Measurements from ENCODE around the gene AREG.

The AREG gene

GRCh38 chr4:74466242-74466641 lies 21.3 kb downstream of the AREG start:
- DNase-seq, result no peak

GRCh38 chr4:74471264-74471663 lies 26.3 kb downstream of the AREG start:
- no peak for DNase-seq

- DNase-seq, result no peak
These were observed 28.3 kb downstream of the AREG start for GRCh38 chr4:74473155-74473811.

- no peak for DNase-seq
These were observed 29.6 kb downstream of the AREG start for GRCh38 chr4:74474345-74475090.

DNA sequence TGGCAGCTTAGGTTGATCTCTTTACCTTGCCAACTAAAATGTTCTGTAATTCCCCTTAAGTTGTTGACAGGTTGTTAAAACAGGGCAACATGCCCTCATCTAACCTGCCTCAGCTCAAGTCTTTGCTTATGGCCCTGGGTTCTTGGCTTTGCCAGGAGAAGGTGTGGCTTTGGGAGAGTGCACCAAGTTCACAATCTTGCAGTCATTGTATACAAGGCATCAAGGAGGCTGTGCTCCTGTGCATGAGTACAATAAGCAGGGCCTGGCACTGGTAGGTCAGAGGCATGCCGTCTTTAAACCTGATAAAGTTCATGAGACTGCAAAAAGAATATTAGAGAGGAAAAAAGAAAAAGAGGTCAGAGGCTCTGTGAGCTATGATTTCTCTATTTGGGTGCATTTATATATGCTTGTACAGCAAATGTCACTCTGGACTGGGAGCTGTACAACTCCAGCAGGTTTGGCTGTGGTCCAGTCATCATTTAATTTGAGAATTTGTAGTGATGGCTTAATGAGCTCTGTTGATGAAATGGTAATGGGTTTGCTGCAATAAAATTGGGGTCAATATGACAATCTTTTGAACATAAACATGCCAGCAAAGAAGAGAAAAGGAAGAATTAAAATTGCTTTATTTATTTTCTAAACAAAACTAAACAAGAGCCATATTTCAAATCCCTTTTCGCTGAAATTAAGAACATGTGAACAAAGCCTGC lies 30.3 kb downstream of the AREG start:
- no peak for DNase-seq

GRCh38 chr4:74475946-74476345 lies 31.0 kb downstream of the AREG start:
- no peak for DNase-seq

GRCh38 chr4:74479009-74479408 lies 34.1 kb downstream of the AREG start:
- no peak for DNase-seq

GRCh38 chr4:74480267-74480666 lies 35.3 kb downstream of the AREG start:
- no peak for DNase-seq

GRCh38 chr4:74481891-74482609 lies 37.1 kb downstream of the AREG start:
- DNase-seq, result no peak

GRCh38 chr4:74483226-74483911 lies 38.4 kb downstream of the AREG start:
- DNase-seq, result no peak

DNA sequence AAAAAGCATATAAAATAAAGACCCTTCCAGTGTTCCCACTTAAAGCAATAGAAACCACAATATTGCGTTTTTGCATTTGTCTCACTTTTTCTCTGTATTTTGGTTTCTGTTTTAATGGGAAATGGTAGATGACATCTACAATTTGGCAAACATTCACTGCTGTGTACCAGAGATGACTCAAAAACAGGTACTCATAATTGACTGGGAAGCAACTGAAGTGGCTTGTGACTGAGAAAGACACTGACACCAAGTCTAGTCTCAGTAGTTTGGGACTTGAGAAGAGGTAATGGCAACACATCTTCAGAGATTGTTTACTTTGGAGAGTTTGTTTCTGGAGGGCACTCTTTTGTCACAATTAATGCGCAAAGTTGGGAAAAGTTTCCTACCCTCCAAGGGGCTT lies 42.0 kb downstream of the AREG start:
- no peak for DNase-seq

DNA sequence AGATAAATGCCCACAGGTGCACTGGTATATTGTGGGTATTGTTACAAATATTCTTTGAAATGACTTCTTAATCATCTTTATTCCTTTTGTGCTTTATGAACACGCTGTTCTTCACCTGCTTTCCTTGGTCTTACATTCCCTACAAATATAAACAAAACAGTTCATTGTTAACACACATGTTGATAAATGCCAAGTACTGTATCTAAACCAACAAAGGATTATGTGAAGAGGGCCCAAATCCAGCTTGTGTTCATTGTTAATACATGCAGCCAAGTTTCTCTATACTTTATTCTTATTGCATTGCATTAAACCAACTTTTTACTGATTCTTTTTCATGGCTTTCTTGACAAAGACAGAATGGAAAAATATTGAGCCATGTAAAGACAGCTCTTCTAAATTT lies 42.8 kb downstream of the AREG start:
- DNase-seq, result no peak

DNA sequence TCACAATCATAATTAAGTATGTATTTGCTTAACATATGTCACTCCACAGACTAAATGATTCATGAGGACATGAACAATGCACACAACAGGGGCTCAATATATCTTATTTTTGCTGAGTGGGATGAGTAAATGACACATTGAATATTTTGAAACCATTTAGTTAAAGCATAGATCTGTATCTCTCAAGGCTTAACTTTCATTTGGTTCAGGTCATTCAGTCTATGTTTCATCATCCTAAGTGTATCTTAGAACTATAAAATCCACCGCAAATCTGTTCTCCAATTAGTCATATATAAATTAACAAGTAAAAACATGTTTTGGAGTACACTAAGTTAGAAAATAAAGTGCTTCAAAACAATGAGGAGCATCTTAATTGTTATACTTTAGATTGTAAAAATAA lies 45.8 kb downstream of the AREG start:
- DNase-seq, result no peak

GRCh38 chr4:74499986-74500781 lies 55.2 kb downstream of the AREG start:
- DNase-seq, result no peak

DNA sequence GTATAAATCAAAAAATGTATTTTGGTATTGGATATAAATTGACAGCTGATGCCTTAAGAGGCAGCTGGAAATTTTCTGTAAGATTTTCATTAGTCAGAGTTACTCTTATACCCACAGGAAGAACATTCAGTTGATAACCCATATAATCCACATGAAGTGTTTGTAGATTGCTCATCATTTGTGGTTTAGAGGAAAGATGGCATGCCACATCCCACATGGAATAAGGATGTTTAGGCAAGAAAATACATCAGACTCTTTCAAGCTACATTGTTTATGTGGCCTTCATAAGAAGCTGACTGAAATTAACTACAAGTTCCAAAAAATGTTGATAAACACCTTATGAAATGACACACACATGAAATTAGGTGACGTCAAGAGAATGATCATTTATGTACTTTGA lies 56.6 kb downstream of the AREG start:
- no peak for DNase-seq

GRCh38 chr4:74503580-74503979 lies 58.6 kb downstream of the AREG start:
- DNase-seq, result no peak

DNA sequence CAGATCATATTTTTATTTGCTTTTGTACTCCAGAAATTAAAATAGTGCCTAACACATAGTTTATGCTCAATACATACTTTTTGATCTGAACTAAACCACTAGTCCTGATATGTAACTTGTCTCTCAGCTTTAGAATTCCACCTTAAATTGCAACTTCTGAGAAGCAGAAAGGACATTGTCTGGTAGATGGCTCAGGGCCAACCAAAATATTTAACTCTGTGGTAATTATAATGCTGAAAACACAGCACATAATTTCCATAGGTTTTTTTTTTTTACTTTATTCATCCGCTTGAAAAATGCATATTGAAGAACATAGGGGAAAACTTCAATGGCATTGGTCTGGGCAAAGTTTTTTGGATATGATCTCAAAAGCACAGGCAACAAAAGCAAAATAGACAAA lies 59.3 kb downstream of the AREG start:
- DNase-seq, result no peak

Data from 8988T (cell line).